ENCODE results near the gene AKAP12.

Gene AKAP12

GRCh38 chr6:151239603-151240035 is at the start of gene AKAP12:
TSS of gene AKAP12 (plus strand) at chr6:151239967. CDS start at chr6:151240563, 596 bp downstream.
- peak; percentile 58 for DNase-seq (ENCODE audit: low spot score)

GRCh38 chr6:151191527-151191926 is 48.2 kb upstream of the AKAP12 start:
- no peak for DNase-seq (ENCODE audit: low spot score)

GRCh38 chr6:151196555-151196954 is 43.2 kb upstream of the AKAP12 start:
- DNase-seq (ENCODE audit: low spot score), result peak; percentile 78

- DNase-seq (ENCODE audit: low spot score), result no peak
Observed at GRCh38 chr6:151197556-151197955, 42.2 kb upstream of the AKAP12 start.

GRCh38 chr6:151199991-151200390 is 39.8 kb upstream of the AKAP12 start:
- DNase-seq (ENCODE audit: low spot score), result no peak

GRCh38 chr6:151205721-151206600 is 33.8 kb upstream of the AKAP12 start:
- DNase-seq (ENCODE audit: low spot score), result no peak

- DNase-seq (ENCODE audit: low spot score), result no peak
Observed at GRCh38 chr6:151207674-151208073, 32.1 kb upstream of the AKAP12 start.

GRCh38 chr6:151209071-151209831 is 30.5 kb upstream of the AKAP12 start:
- DNase-seq (ENCODE audit: low spot score), result no peak

GRCh38 chr6:151211075-151211474 is 28.7 kb upstream of the AKAP12 start:
- DNase-seq (ENCODE audit: low spot score), result no peak

- DNase-seq (ENCODE audit: low spot score), result no peak
Observed at GRCh38 chr6:151213352-151213751, 26.4 kb upstream of the AKAP12 start.

- DNase-seq (ENCODE audit: low spot score), result no peak
Observed at GRCh38 chr6:151215999-151216398, 23.8 kb upstream of the AKAP12 start.

- DNase-seq (ENCODE audit: low spot score), result no peak
Observed at GRCh38 chr6:151216804-151217203, 23.0 kb upstream of the AKAP12 start.

- DNase-seq (ENCODE audit: low spot score), result no peak
Observed at GRCh38 chr6:151219192-151219591, 20.6 kb upstream of the AKAP12 start.

GRCh38 chr6:151224076-151224475 is 15.7 kb upstream of the AKAP12 start:
- no peak for DNase-seq (ENCODE audit: low spot score)

GRCh38 chr6:151225919-151226318 is 13.8 kb upstream of the AKAP12 start:
- DNase-seq (ENCODE audit: low spot score), result no peak

- DNase-seq (ENCODE audit: low spot score), result no peak
Observed at GRCh38 chr6:151228788-151229400, 10.9 kb upstream of the AKAP12 start.

- DNase-seq (ENCODE audit: low spot score), result no peak
Observed at GRCh38 chr6:151229401-151230276, 10.1 kb upstream of the AKAP12 start.

GRCh38 chr6:151230277-151230577 is 9.5 kb upstream of the AKAP12 start:
- no peak for DNase-seq (ENCODE audit: low spot score)

- DNase-seq (ENCODE audit: low spot score), result no peak
Observed at GRCh38 chr6:151232899-151233298, 6.9 kb upstream of the AKAP12 start.

GRCh38 chr6:151233731-151234130 is 6.0 kb upstream of the AKAP12 start:
- DNase-seq (ENCODE audit: low spot score), result no peak

GRCh38 chr6:151236668-151237401 is 2.9 kb upstream of the AKAP12 start:
- no peak for DNase-seq (ENCODE audit: low spot score)

All from GM03348 (cell line).